HCT116 (cell line): ENCODE measurements around the gene MCC. TPM values are rescaled to one million over a fixed set of nuclear protein-coding genes. Genes with fewer than 3 reads are reported as not detected.

ENCODE experiments used
- ATAC-seq: fragments of 200-7000 bp; cut with Tn5 transposase; 2 replicates; pipeline ENCODE4 v1.9.1; 2020; ENCODE audit warnings: mild to moderate bottlenecking, moderate library complexity
- BruUV-seq: library from RNA; stranded (reverse); fragments of 400-500 nt; replicated peaks from 2 replicates; lab custom pipeline; 2021; lab: Mats Ljungman, UMichigan
- CTCF ChIA-PET: fragments of 300-600 bp; sonication (Branson Sonifier 250); formaldehyde crosslinking; loops from one replicate; lab custom pipeline; 2021; ENCODE audit warnings: antibody characterized with exemption; lab: Charles Lee
- POLR2A ChIA-PET: fragments of 300-600, 350-600 bp; sonication (Branson Sonifier 250); formaldehyde crosslinking; loops from one replicate; lab custom pipeline; 2021; ENCODE audit warnings: antibody characterized with exemption; lab: Charles Lee
- RAD21 ChIA-PET, 2 experiments: fragments of 300-600 bp; sonication (Branson Sonifier 250); formaldehyde crosslinking; loops; one replicate each; lab custom pipeline; 2023; ENCODE audit warnings: low total read pairs in 2 of 2; ENCODE audit not compliant: uncharacterized antibody in 2 of 2, unreplicated experiment in 2 of 2, low non-redundant PET in 1 of 2; lab: Charles Lee
- DNase-seq: peaks from one replicate; pipeline ENCODE4 v3.0.0-alpha.2; 2010; ENCODE audit warnings: low read depth, low spot score
- H2AFZ ChIP-seq: fragments of 200-600 bp; shearing (Covaris generic), sonication (generic); 2 replicates; pipeline ENCODE4 v1.6.1; 2017; ENCODE audit warnings: low read depth, mixed run types, mixed read lengths, antibody characterized with exemption, low read length; ENCODE audit not compliant: poor library complexity, severe bottlenecking
- H3K27ac ChIP-seq: 2 replicates; pipeline ENCODE4 v1.5.1; 2012; ENCODE audit warnings: low read depth, low read length
- H3K27me3 ChIP-seq: fragments of 200-600 bp; sonication (generic); 2 replicates; pipeline ENCODE4 v1.6.1; 2016; ENCODE audit warnings: mixed run types, low read length, mixed read lengths; ENCODE audit not compliant: insufficient read depth
- H3K36me3 ChIP-seq, 2 experiments: fragments of 200-500 bp in 1 of 2; fragments of 200-600 bp in 1 of 2; sonication (Bioruptor generic) in 1 of 2; sonication (generic) in 1 of 2; 2 replicates each; pipeline versions ENCODE4 v1.5.1 to v1.6.1; 2014 to 2016; ENCODE audit warnings: low read length in 2 of 2, inconsistent platforms in 1 of 2, mixed read lengths in 1 of 2, mixed run types in 1 of 2; ENCODE audit not compliant: insufficient read depth in 2 of 2, control insufficient read depth in 1 of 2
- H3K4me1 ChIP-seq, 2 experiments: fragments of 200-600 bp in 1 of 2; sonication (generic) in 1 of 2; 2 replicates each; pipeline versions ENCODE4 v1.5.1 to v1.6.1; 2012 to 2017; ENCODE audit warnings: low read length in 2 of 2, inconsistent platforms in 1 of 2, mild to moderate bottlenecking in 1 of 2, mixed read lengths in 1 of 2, mixed run types in 1 of 2, moderate library complexity in 1 of 2; ENCODE audit not compliant: insufficient read depth in 2 of 2, control insufficient read depth in 1 of 2
- H3K4me2 ChIP-seq: fragments of 200-600 bp; sonication (generic); 2 replicates; pipeline ENCODE4 v1.6.1; 2017; ENCODE audit warnings: mixed run types, low read length, mixed read lengths
- H3K4me3 ChIP-seq, 2 experiments: fragments of 200-600 bp in 1 of 2; sonication (generic) in 1 of 2; replicated peaks in 1 of 2; 2 replicates each; pipeline ENCODE4 v1.5.1; 2011 to 2016; ENCODE audit warnings: low read length in 2 of 2, control low read depth in 1 of 2, low read depth in 1 of 2, mild to moderate bottlenecking in 1 of 2, mixed read lengths in 1 of 2, mixed run types in 1 of 2
- H3K79me2 ChIP-seq: fragments of 200-600 bp; sonication (generic); 2 replicates; pipeline ENCODE4 v1.6.1; 2017; ENCODE audit warnings: mild to moderate bottlenecking, mixed run types, low read length, moderate library complexity, mixed read lengths; ENCODE audit not compliant: insufficient read depth
- H3K9ac ChIP-seq: fragments of 200-600 bp; sonication (generic); 2 replicates; pipeline ENCODE4 v1.6.1; 2016; ENCODE audit warnings: low read length, mixed read lengths
- H3K9me2 ChIP-seq: fragments of 200-600 bp; sonication (generic), shearing (Covaris generic); 2 replicates; pipeline ENCODE4 v1.6.1; 2017; ENCODE audit warnings: mixed run types, mild to moderate bottlenecking, moderate library complexity; ENCODE audit not compliant: insufficient read depth
- H3K9me3 ChIP-seq, 2 experiments: fragments of 200-500 bp in 1 of 2; fragments of 200-600 bp in 1 of 2; sonication (Bioruptor generic) in 1 of 2; sonication (generic) in 1 of 2; 2 replicates each; pipeline ENCODE4 v1.6.1; 2014 to 2017; ENCODE audit warnings: low read length in 2 of 2, mixed read lengths in 2 of 2, inconsistent platforms in 1 of 2, low read depth in 1 of 2, mild to moderate bottlenecking in 1 of 2, mixed run types in 1 of 2, moderate library complexity in 1 of 2; ENCODE audit not compliant: control insufficient read depth in 1 of 2, insufficient read depth in 1 of 2
- H4K20me1 ChIP-seq: fragments of 200-600 bp; sonication (generic), shearing (Covaris generic); 2 replicates; pipeline ENCODE4 v1.6.1; 2017; ENCODE audit warnings: mixed run types, mild to moderate bottlenecking, moderate library complexity; ENCODE audit not compliant: insufficient read depth
- ATF3 ChIP-seq: IDR thresholded peaks from 2 replicates; pipeline ENCODE4 v1.6.1; 2012
- CBX3 ChIP-seq: IDR thresholded peaks from 2 replicates; pipeline ENCODE4 v1.6.1; 2012; ENCODE audit warnings: low read depth
- EGR1 ChIP-seq: IDR thresholded peaks from 2 replicates; pipeline ENCODE4 v1.6.1; 2012; ENCODE audit warnings: low read depth
- ELF1 ChIP-seq: IDR thresholded peaks from 2 replicates; pipeline ENCODE4 v1.6.1; 2012; ENCODE audit warnings: low read depth, borderline replicate concordance
- EZH2 ChIP-seq: fragments of 200-600 bp; sonication (generic); IDR thresholded peaks from 2 replicates; pipeline ENCODE4 v1.6.1; 2017; ENCODE audit warnings: antibody characterized with exemption, mixed run types
- EZH2phosphoT487 ChIP-seq: fragments of 200-600 bp; IDR thresholded peaks from 2 replicates; pipeline ENCODE4 v1.6.1; 2018; ENCODE audit warnings: antibody characterized with exemption, borderline replicate concordance
- JUND ChIP-seq: IDR thresholded peaks from 2 replicates; pipeline ENCODE4 v1.6.1; 2012
- MAX ChIP-seq: IDR thresholded peaks from 2 replicates; pipeline ENCODE4 v1.6.1; 2012
- POLR2AphosphoS5 ChIP-seq: IDR thresholded peaks from 2 replicates; pipeline ENCODE4 v1.6.1; 2011; ENCODE audit warnings: mild to moderate bottlenecking, low read depth, low read length, moderate library complexity
- REST ChIP-seq: IDR thresholded peaks from 2 replicates; pipeline ENCODE4 v1.6.1; 2012; ENCODE audit warnings: low read depth
- SIN3A ChIP-seq: IDR thresholded peaks from 2 replicates; pipeline ENCODE4 v1.6.1; 2012; ENCODE audit warnings: low read depth
- SP1 ChIP-seq: IDR thresholded peaks from 2 replicates; pipeline ENCODE4 v1.6.1; 2012; ENCODE audit warnings: low read depth
- ZBTB33 ChIP-seq: IDR thresholded peaks from 2 replicates; pipeline ENCODE4 v1.6.1; 2011; ENCODE audit warnings: mild to moderate bottlenecking, low read length, moderate library complexity; ENCODE audit not compliant: insufficient replicate concordance; ENCODE audit errors: extremely low read depth
- ZNF274 ChIP-seq: fragments of 200-500 bp; sonication (Bioruptor generic); IDR thresholded peaks from 2 replicates; pipeline ENCODE4 v1.6.1; 2014; ENCODE audit warnings: mild to moderate bottlenecking, low read depth, low read length, inconsistent platforms
- intact Hi-C: fragments of 100-400 bp; cut with micrococcal nuclease; formaldehyde crosslinking; loops from 2 replicates; pipeline ENCODE4 v1.10.0; 2022
- total RNA-seq: library from RNA; stranded (reverse); gene quantifications from one replicate; pipeline ENCODE4 v1.2.1, GENCODE V29; 2021; ENCODE audit not compliant: unreplicated experiment

Gene MCC
- total RNA-seq, 1 experiment from 2014 or later: 20.1 TPM

- no peak overlapping the region for H3K4me2 ChIP-seq
- no peak overlapping the region for H3K27ac ChIP-seq
- H3K27me3 ChIP-seq: no peaks in the 10 kb centered on the region
- H3K9me2 ChIP-seq: no peaks in the 10 kb centered on the region
- ChIA-PET CTCF (no interaction called here), RAD21 (no interaction called here), POLR2A (no interaction called here)
- H3K4me1 ChIP-seq: no peaks in the 10 kb centered on the region
- no peaks in the 10 kb centered on the region for H3K9me3 ChIP-seq
- H3K36me3 ChIP-seq: no peaks in the 10 kb centered on the region
- no peak overlapping the region for H3K9ac ChIP-seq
- no peak overlapping the region for H3K4me3 ChIP-seq
- intact Hi-C loops: loop anchor here (10.0 kb wide), 1 partner anchor 61 kb away; no protein-coding TSS in a partner anchor
- H4K20me1 ChIP-seq: no peaks in the 10 kb centered on the region
- H3K79me2 ChIP-seq: no peaks in the 10 kb centered on the region
- ATAC-seq: no peak
- BruUV-seq: no TSS peak
- no peak overlapping the region for H2AFZ ChIP-seq
- DNase-seq: no peak
- TF ChIP-seq MAX: no peak
- no peak for TF ChIP-seq REST
- no peak for TF ChIP-seq POLR2AphosphoS5
- TF ChIP-seq ELF1: no peak
- TF ChIP-seq EZH2phosphoT487: no peak
- TF ChIP-seq SIN3A: no peak
- TF ChIP-seq EGR1: no peak
- no peak for TF ChIP-seq SP1
- no peak for TF ChIP-seq EZH2
- no peak for TF ChIP-seq ZNF274
- no peak for TF ChIP-seq ZBTB33
- no peak for TF ChIP-seq JUND
- no peak for TF ChIP-seq ATF3
- TF ChIP-seq CBX3: no peak
Observed at GRCh38 chr5:113425909-113426308, 62.3 kb downstream of the MCC start.
